ENCODE results near the gene MBP. TPM values are rescaled to one million over a fixed set of nuclear protein-coding genes. Genes with fewer than 3 reads are reported as not detected.
A peak's percentile ranks its signal among the peaks of the same experiment; 100 is the strongest.

The MBP gene
- total and polyA plus RNA-seq, 2 donors (not counting 1 experiment from before 2014, with no cell fraction given): 2.3 to 3.6 TPM

DNA sequence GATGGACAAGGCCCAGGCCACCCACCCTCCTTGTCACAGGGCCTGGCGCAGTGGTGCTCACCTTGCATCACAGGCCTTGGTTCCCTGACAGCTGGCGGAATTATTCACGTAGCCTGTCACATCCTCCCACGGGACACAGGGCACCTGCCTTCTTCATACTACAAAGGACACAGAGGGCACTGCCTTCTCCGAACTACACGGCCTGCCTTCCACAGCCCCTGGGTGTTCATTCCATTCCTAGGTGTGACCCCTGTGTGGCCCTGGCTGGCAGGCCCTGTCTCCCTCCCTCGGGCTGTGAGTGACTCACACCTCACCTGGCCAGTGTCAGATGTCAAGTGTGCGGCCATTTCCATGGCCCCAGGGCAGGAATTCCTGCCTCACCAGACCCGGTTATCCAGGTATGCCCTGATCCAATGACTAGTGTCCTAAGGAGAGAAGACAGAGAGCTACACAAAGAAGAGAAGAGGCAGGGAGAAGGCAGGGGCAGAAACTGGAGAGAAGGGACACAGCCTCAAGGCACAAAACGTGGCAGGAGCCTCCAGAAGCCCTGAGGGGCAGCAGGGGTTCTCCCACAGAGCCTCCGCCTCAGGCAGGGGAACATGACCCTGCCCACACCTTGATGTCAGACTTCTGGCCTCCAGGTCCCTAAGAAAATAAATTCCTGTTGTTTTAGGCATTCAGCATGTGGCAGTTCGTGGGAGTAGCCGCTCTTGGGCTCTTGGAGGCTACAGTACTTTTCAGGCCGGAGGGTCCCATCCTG lies 43.4 kb downstream of the MBP start:
- Histone ChIP-seq H2AFZ (ENCODE audit: low read length) (no peak overlapping the region), H3K9me3 (ENCODE audit: control insufficient read depth, insufficient read depth, low read depth, low read length) (no peaks in the 10 kb centered on the region), H3K27me3 (ENCODE audit: control insufficient read depth, insufficient read depth, low read length) (no peaks in the 10 kb centered on the region), H3K79me2 (ENCODE audit: control insufficient read depth, insufficient read depth, low read length) (no peaks in the 10 kb centered on the region), H3K4me2 (ENCODE audit: extremely low read depth, insufficient read depth, low read length) (no peak overlapping the region), H3K9ac (ENCODE audit: insufficient read depth, low read length) (no peak overlapping the region), H3K36me3 (ENCODE audit: control insufficient read depth, insufficient read depth, low read length) (no peaks in the 10 kb centered on the region), H3K4me1 (ENCODE audit: control insufficient read depth, extremely low read depth, insufficient read depth, low read length) (peaks cover 9% of the 10 kb centered on the region), H3K4me3 (replicated peaks in 1 of 4; ENCODE audit: control extremely low read depth in 1 of 4, insufficient read depth in 1 of 4, low read depth in 3 of 4, low read length in 4 of 4) (no peak overlapping the region), H3K27ac (ENCODE audit: insufficient read depth, low read length) (no peak overlapping the region), H4K20me1 (ENCODE audit: control insufficient read depth, extremely low read depth, insufficient read depth, low read length) (no peaks in the 10 kb centered on the region)
- no peak for DNase-seq (ENCODE audit: low read depth in 2 of 2)
- TF ChIP-seq EZH2 (IDR thresholded peaks at IDR 0.05; ENCODE audit: low read length, missing control alignments): no peak
- TF ChIP-seq CTCF (conservative IDR thresholded peaks at IDR 0.05 in 1 of 2, IDR thresholded peaks at IDR 0.05 in 1 of 2; ENCODE audit: low read depth in 1 of 2, low read length in 2 of 2): no peak

DNA sequence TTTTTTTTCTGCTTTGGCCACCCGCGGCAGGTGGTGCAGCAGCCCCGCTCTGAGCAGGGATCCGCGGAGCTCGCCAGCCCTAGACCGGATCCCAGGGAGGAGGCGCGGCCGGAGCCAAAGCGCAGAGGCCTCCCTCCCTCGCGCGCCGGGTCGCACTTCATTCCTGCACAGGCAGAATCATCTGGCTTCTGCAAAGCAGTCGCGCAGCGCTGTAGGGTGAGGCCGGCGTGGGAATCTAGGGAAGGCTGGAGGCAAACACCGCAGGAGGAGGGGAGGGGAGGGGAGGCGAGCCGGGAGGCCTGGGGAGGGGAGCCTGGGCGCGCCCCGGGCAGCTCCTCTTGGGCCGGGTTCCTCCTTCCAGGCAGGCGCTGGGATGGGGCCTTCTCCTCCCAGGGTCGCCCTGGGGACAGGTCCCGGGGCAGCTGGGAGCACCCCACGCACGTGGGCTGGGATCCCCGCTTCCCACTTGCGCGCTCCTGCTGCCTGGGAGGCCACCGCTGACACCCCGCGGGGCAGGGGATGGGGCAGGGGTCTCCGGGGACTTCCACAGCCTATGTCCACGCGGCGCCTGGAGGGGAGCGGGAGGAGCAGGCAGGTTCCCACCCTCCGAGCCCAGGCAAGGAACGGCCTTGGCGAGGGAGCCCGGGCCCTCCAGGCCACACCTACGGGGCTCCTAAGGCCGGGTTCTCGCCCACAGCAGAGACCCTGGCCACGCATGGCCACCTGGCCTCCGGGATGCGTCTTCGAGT lies 45.0 kb downstream of the MBP start:
- Histone ChIP-seq H3K4me2 (ENCODE audit: extremely low read depth, insufficient read depth, low read length) (peak overlapping the region; percentile 83), H4K20me1 (ENCODE audit: control insufficient read depth, extremely low read depth, insufficient read depth, low read length) (no peaks in the 10 kb centered on the region), H3K4me1 (ENCODE audit: control insufficient read depth, extremely low read depth, insufficient read depth, low read length) (peaks cover 9% of the 10 kb centered on the region), H3K27ac (ENCODE audit: insufficient read depth, low read length) (no peak overlapping the region), H3K79me2 (ENCODE audit: control insufficient read depth, insufficient read depth, low read length) (no peaks in the 10 kb centered on the region), H2AFZ (ENCODE audit: low read length) (no peak overlapping the region), H3K4me3 (replicated peaks in 1 of 4; ENCODE audit: control extremely low read depth in 1 of 4, insufficient read depth in 1 of 4, low read depth in 3 of 4, low read length in 4 of 4) (peak overlapping the region; percentile 15 to 52 (median 32)), H3K9ac (ENCODE audit: insufficient read depth, low read length) (peak overlapping the region; percentile 24), H3K27me3 (ENCODE audit: control insufficient read depth, insufficient read depth, low read length) (no peaks in the 10 kb centered on the region), H3K36me3 (ENCODE audit: control insufficient read depth, insufficient read depth, low read length) (no peaks in the 10 kb centered on the region), H3K9me3 (ENCODE audit: control insufficient read depth, insufficient read depth, low read depth, low read length) (no peaks in the 10 kb centered on the region)
- TF ChIP-seq EZH2 (IDR thresholded peaks at IDR 0.05; ENCODE audit: low read length, missing control alignments) (no peak), CTCF (conservative IDR thresholded peaks at IDR 0.05 in 1 of 2, IDR thresholded peaks at IDR 0.05 in 1 of 2; ENCODE audit: low read depth in 1 of 2, low read length in 2 of 2) (no peak)
- peak; percentile 51 to 63 for DNase-seq (ENCODE audit: low read depth in 2 of 2)

GRCh38 chr18:77086656-77087392 lies 45.8 kb downstream of the MBP start:
- Histone ChIP-seq H3K27me3 (ENCODE audit: control insufficient read depth, insufficient read depth, low read length) (no peaks in the 10 kb centered on the region), H3K79me2 (ENCODE audit: control insufficient read depth, insufficient read depth, low read length) (no peaks in the 10 kb centered on the region), H3K27ac (ENCODE audit: insufficient read depth, low read length) (no peak overlapping the region), H3K4me2 (ENCODE audit: extremely low read depth, insufficient read depth, low read length) (peak overlapping the region; percentile 83), H3K4me3 (replicated peaks in 1 of 4; ENCODE audit: control extremely low read depth in 1 of 4, insufficient read depth in 1 of 4, low read depth in 3 of 4, low read length in 4 of 4) (peak overlapping the region; percentile 15 to 52 (median 32)), H4K20me1 (ENCODE audit: control insufficient read depth, extremely low read depth, insufficient read depth, low read length) (no peaks in the 10 kb centered on the region), H3K9ac (ENCODE audit: insufficient read depth, low read length) (peak overlapping the region; percentile 24), H2AFZ (ENCODE audit: low read length) (no peak overlapping the region), H3K4me1 (ENCODE audit: control insufficient read depth, extremely low read depth, insufficient read depth, low read length) (peaks cover 9% of the 10 kb centered on the region), H3K36me3 (ENCODE audit: control insufficient read depth, insufficient read depth, low read length) (no peaks in the 10 kb centered on the region), H3K9me3 (ENCODE audit: control insufficient read depth, insufficient read depth, low read depth, low read length) (no peaks in the 10 kb centered on the region)
- peak in 1 of 2 donors; percentile 42 for DNase-seq (ENCODE audit: low read depth in 2 of 2)
- no peak for TF ChIP-seq EZH2 (IDR thresholded peaks at IDR 0.05; ENCODE audit: low read length, missing control alignments)
- TF ChIP-seq CTCF (conservative IDR thresholded peaks at IDR 0.05 in 1 of 2, IDR thresholded peaks at IDR 0.05 in 1 of 2; ENCODE audit: low read depth in 1 of 2, low read length in 2 of 2): no peak
